Measurements from ENCODE around the gene WDFY2.

Gene WDFY2

GRCh38 chr13:51808811-51809210 lies 224.5 kb downstream of the WDFY2 start:
- no peaks in the 10 kb centered on the region for H3K27me3 ChIP-seq (replicated peaks)
- H3K4me3 ChIP-seq (ENCODE audit: low read depth, low read length): no peak overlapping the region
- H3K27ac ChIP-seq: no peak overlapping the region
- no peak for DNase-seq
- in situ Hi-C loops (cut with HindIII; ENCODE audit: low pct_ligation_motif_present, low sequenced_read_pairs): no loop called here
- no peaks in the 10 kb centered on the region for H3K36me3 ChIP-seq (replicated peaks)
- TF ChIP-seq, protein P1, sequence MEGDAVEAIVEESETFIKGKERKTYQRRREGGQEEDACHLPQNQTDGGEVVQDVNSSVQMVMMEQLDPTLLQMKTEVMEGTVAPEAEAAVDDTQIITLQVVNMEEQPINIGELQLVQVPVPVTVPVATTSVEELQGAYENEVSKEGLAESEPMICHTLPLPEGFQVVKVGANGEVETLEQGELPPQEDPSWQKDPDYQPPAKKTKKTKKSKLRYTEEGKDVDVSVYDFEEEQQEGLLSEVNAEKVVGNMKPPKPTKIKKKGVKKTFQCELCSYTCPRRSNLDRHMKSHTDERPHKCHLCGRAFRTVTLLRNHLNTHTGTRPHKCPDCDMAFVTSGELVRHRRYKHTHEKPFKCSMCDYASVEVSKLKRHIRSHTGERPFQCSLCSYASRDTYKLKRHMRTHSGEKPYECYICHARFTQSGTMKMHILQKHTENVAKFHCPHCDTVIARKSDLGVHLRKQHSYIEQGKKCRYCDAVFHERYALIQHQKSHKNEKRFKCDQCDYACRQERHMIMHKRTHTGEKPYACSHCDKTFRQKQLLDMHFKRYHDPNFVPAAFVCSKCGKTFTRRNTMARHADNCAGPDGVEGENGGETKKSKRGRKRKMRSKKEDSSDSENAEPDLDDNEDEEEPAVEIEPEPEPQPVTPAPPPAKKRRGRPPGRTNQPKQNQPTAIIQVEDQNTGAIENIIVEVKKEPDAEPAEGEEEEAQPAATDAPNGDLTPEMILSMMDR (IDR thresholded peaks at IDR 0.05; ENCODE audit: low read depth, low read length, missing control alignments): no peak

- DNase-seq: no peak
- Histone ChIP-seq H3K27ac (no peak overlapping the region), H3K4me3 (ENCODE audit: low read depth, low read length) (no peak overlapping the region), H3K27me3 (replicated peaks) (no peaks in the 10 kb centered on the region), H3K36me3 (replicated peaks) (no peaks in the 10 kb centered on the region)
- TF ChIP-seq, protein P1 (IDR thresholded peaks at IDR 0.05; ENCODE audit: low read depth, low read length, missing control alignments): no peak
- in situ Hi-C loops (cut with HindIII; ENCODE audit: low pct_ligation_motif_present, low sequenced_read_pairs): no loop called here
These were observed 226.8 kb downstream of the WDFY2 start for GRCh38 chr13:51811046-51811445.

DNA sequence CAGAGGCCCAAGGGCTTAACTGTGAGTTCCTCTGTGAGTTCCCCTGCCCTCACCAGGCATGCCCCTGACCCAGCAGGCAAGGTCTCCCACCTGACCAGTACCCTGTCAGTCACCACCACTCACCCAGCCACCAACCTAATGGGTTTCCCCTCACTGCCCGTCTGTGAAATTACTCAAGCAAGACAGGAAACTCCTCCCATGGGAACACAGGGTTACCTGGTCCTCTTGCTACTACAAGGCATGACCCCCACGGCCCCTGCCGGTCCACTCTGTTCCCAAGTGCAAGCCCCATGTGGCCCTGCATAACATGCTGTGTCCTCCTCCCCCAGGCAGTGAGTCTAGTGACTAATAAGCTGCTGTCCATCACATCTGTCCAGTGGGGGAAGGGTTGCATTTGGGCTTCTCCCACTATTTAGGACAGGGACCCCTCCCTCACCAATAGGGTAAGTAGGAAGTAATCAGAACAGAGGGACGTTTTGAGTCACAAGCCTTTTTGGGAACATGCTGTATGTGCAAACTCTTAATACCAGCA lies 227.7 kb downstream of the WDFY2 start:
- no peak for DNase-seq
- no peaks in the 10 kb centered on the region for H3K27me3 ChIP-seq (replicated peaks)
- TF ChIP-seq, protein P1 (IDR thresholded peaks at IDR 0.05; ENCODE audit: low read depth, low read length, missing control alignments): no peak
- H3K27ac ChIP-seq: no peak overlapping the region
- in situ Hi-C loops (cut with HindIII; ENCODE audit: low pct_ligation_motif_present, low sequenced_read_pairs): no loop called here
- H3K4me3 ChIP-seq (ENCODE audit: low read depth, low read length): no peak overlapping the region
- H3K36me3 ChIP-seq (replicated peaks): no peaks in the 10 kb centered on the region

- Histone ChIP-seq H3K27me3 (replicated peaks) (no peaks in the 10 kb centered on the region), H3K36me3 (replicated peaks) (no peaks in the 10 kb centered on the region), H3K4me3 (ENCODE audit: low read depth, low read length) (no peak overlapping the region), H3K27ac (no peak overlapping the region)
- in situ Hi-C loops (cut with HindIII; ENCODE audit: low pct_ligation_motif_present, low sequenced_read_pairs): no loop called here
- TF ChIP-seq, protein P1 (IDR thresholded peaks at IDR 0.05; ENCODE audit: low read depth, low read length, missing control alignments): no peak
- no peak for DNase-seq
These were observed 229.8 kb downstream of the WDFY2 start for GRCh38 chr13:51814071-51814470.

DNA sequence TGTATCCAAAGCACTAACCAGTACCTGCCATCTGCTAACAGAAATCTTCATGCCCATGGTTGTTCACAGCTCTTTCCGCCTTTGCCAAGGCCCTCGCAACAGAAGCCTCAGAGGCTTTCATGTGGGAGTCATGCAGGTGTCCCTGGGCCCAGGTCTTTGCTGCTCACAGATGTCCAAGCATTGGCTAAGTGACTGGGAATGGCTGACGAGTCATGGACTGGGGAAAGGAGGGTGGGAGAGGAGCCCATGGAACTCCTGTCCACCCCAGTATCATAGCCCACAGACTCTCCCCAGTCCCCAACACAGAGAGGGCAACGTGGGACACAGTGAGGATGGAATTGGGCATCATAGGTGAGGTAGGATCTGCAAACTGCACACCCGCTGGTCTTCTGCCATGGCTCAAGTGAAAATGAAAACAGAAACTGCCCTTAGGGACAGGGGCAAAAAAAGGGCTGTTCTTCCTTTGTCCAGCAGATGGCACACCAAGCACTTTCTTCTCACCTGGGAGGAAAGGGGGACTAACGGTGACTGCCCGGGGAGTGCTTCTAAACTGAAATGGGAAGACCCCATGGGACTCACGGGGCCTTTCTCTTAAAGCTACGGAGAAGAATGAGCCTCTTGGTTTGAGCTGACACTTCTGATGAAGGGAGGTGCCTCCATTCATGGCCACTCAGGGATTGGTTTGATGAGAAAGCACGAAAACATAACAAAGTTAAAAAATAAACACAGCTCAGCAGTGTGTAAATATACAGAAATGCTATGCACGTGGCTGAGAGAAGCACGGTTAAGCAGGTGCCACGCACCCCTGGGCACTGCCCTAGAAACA lies 230.8 kb downstream of the WDFY2 start:
- Histone ChIP-seq H3K36me3 (replicated peaks) (no peaks in the 10 kb centered on the region), H3K27me3 (replicated peaks) (no peaks in the 10 kb centered on the region), H3K4me3 (ENCODE audit: low read depth, low read length) (peak overlapping the region; percentile 26), H3K27ac (no peak overlapping the region)
- in situ Hi-C loops (cut with HindIII; ENCODE audit: low pct_ligation_motif_present, low sequenced_read_pairs): no loop called here
- peak; percentile 53 for DNase-seq
- TF ChIP-seq, protein P1 (IDR thresholded peaks at IDR 0.05; ENCODE audit: low read depth, low read length, missing control alignments): peak; percentile 90
